ENCODE measurements around the gene EEF1G. TPM values are rescaled to one million over a fixed set of nuclear protein-coding genes. Genes with fewer than 3 reads are reported as not detected.

The EEF1G gene
- total and polyA plus RNA-seq, 2 of the 13 experiments (the other 11 are each of a cell fraction or from before 2014, with no cell fraction given) = 1,787 to 2,144 TPM

DNA sequence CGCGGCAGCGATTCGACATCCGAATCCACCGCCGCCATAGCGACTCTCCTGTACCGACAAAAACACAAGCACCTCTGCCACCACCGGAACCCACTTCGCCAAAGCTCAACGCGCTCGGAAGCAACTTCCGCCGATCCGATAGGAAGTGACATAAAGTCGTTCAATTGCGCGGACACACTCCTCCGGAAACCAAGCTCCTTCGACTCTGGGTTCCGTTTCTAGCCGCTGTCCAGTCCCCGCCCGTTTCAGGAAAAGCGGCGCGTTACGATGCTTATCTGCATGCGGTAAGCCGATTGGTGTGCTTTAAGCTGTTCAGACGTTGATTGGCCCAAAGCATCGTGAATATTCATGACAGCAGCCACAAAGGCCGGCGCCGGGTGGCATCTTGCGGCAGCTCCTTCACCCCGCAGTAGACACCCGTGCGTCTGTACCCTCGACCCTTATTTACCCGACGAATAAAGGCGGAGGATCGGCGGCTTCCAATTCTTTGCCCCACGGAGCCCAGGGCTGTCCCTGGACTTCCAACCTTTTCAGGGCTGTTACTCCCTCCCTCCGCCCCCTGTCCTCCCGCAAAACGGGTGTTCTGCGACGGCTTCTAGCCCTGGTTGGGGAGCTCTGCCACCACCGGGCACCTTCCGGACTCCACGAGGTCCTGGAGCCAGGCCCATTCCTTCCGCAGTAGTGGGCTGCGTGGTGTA lies 17.9 kb upstream of the EEF1G start, which contains the start of gene TUT1 (continued):
- TF ChIP-seq, protein P1, sequence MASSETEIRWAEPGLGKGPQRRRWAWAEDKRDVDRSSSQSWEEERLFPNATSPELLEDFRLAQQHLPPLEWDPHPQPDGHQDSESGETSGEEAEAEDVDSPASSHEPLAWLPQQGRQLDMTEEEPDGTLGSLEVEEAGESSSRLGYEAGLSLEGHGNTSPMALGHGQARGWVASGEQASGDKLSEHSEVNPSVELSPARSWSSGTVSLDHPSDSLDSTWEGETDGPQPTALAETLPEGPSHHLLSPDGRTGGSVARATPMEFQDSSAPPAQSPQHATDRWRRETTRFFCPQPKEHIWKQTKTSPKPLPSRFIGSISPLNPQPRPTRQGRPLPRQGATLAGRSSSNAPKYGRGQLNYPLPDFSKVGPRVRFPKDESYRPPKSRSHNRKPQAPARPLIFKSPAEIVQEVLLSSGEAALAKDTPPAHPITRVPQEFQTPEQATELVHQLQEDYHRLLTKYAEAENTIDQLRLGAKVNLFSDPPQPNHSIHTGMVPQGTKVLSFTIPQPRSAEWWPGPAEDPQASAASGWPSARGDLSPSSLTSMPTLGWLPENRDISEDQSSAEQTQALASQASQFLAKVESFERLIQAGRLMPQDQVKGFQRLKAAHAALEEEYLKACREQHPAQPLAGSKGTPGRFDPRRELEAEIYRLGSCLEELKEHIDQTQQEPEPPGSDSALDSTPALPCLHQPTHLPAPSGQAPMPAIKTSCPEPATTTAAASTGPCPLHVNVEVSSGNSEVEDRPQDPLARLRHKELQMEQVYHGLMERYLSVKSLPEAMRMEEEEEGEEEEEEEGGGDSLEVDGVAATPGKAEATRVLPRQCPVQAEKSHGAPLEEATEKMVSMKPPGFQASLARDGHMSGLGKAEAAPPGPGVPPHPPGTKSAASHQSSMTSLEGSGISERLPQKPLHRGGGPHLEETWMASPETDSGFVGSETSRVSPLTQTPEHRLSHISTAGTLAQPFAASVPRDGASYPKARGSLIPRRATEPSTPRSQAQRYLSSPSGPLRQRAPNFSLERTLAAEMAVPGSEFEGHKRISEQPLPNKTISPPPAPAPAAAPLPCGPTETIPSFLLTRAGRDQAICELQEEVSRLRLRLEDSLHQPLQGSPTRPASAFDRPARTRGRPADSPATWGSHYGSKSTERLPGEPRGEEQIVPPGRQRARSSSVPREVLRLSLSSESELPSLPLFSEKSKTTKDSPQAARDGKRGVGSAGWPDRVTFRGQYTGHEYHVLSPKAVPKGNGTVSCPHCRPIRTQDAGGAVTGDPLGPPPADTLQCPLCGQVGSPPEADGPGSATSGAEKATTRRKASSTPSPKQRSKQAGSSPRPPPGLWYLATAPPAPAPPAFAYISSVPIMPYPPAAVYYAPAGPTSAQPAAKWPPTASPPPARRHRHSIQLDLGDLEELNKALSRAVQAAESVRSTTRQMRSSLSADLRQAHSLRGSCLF (CRISPR knock-in tag; IDR thresholded peaks at IDR 0.05; ENCODE audit: borderline replicate concordance) = no peak
- no peak; the same call in 1 of the 2 replicates for TF ChIP-seq ZNF878 (CRISPR knock-in tag; IDR thresholded peaks at IDR 0.05)
- TF ChIP-seq, protein P2, sequence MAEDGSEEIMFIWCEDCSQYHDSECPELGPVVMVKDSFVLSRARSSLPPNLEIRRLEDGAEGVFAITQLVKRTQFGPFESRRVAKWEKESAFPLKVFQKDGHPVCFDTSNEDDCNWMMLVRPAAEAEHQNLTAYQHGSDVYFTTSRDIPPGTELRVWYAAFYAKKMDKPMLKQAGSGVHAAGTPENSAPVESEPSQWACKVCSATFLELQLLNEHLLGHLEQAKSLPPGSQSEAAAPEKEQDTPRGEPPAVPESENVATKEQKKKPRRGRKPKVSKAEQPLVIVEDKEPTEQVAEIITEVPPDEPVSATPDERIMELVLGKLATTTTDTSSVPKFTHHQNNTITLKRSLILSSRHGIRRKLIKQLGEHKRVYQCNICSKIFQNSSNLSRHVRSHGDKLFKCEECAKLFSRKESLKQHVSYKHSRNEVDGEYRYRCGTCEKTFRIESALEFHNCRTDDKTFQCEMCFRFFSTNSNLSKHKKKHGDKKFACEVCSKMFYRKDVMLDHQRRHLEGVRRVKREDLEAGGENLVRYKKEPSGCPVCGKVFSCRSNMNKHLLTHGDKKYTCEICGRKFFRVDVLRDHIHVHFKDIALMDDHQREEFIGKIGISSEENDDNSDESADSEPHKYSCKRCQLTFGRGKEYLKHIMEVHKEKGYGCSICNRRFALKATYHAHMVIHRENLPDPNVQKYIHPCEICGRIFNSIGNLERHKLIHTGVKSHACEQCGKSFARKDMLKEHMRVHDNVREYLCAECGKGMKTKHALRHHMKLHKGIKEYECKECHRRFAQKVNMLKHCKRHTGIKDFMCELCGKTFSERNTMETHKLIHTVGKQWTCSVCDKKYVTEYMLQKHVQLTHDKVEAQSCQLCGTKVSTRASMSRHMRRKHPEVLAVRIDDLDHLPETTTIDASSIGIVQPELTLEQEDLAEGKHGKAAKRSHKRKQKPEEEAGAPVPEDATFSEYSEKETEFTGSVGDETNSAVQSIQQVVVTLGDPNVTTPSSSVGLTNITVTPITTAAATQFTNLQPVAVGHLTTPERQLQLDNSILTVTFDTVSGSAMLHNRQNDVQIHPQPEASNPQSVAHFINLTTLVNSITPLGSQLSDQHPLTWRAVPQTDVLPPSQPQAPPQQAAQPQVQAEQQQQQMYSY (CRISPR knock-in tag; IDR thresholded peaks at IDR 0.05) = no peak
- TF ChIP-seq CAMTA2 (CRISPR knock-in tag; IDR thresholded peaks at IDR 0.05; ENCODE audit: borderline replicate concordance) = no peak
- TF ChIP-seq ZNF704 (CRISPR knock-in tag; IDR thresholded peaks at IDR 0.05; ENCODE audit: borderline replicate concordance) = no peak
- TF ChIP-seq, protein P3, sequence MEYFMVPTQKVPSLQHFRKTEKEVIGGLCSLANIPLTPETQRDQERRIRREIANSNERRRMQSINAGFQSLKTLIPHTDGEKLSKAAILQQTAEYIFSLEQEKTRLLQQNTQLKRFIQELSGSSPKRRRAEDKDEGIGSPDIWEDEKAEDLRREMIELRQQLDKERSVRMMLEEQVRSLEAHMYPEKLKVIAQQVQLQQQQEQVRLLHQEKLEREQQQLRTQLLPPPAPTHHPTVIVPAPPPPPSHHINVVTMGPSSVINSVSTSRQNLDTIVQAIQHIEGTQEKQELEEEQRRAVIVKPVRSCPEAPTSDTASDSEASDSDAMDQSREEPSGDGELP (IDR thresholded peaks at IDR 0.05; ENCODE audit: borderline replicate concordance, low read depth) = peak; percentile 43; the same call in 1 of the 2 replicates
- TF ChIP-seq BRD4 (CRISPR knock-in tag; IDR thresholded peaks at IDR 0.05) = no peak; the same call in 1 of the 2 replicates
- peak; percentile 95 for TF ChIP-seq KMT2A (CRISPR knock-in tag; IDR thresholded peaks at IDR 0.05)
- TF ChIP-seq ZNF230 (CRISPR knock-in tag; IDR thresholded peaks at IDR 0.05) = no peak
- TF ChIP-seq CHD2 (IDR thresholded peaks at IDR 0.05; ENCODE audit: low read depth, low read length) = peak; percentile 8; the same call in 1 of the 2 replicates
- 0 out of 2 replicates have a peak, but pooled peaks have one; percentile 59 for TF ChIP-seq ZNF672 (CRISPR knock-in tag; IDR thresholded peaks at IDR 0.05)
- TF ChIP-seq ZNF652 (CRISPR knock-in tag; IDR thresholded peaks at IDR 0.05; ENCODE audit: borderline replicate concordance, low read depth) = peak; percentile 78; the same call in 1 of the 2 replicates
- TF ChIP-seq ZNF382 (CRISPR knock-in tag; IDR thresholded peaks at IDR 0.05; ENCODE audit: borderline replicate concordance) = no peak

All from HepG2 (cell line).